Skeletal muscle satellite cell (primary cell): ENCODE data around the gene LPAR5.

Source experiments
- H3K27me3 ChIP-seq: 2 replicates; pipeline ENCODE4 v1.7.0; 2013; ENCODE audit warnings: low read length; ENCODE audit not compliant: control insufficient read depth, insufficient read depth
- H3K36me3 ChIP-seq: 2 replicates; pipeline ENCODE4 v1.7.0; 2013; ENCODE audit warnings: mild to moderate bottlenecking, control low read depth, low read length; ENCODE audit not compliant: insufficient read depth
- H3K4me1 ChIP-seq: 2 replicates; pipeline ENCODE4 v1.7.0; 2013; ENCODE audit warnings: low read length; ENCODE audit not compliant: control insufficient read depth, insufficient read depth
- H3K4me2 ChIP-seq: 2 replicates; pipeline ENCODE4 v1.7.0; 2013; ENCODE audit warnings: mild to moderate bottlenecking, low read length
- H3K4me3 ChIP-seq: 2 replicates; pipeline ENCODE4 v1.7.0; 2013; ENCODE audit warnings: low read length
- H3K9ac ChIP-seq: 2 replicates; pipeline ENCODE4 v1.7.0; 2013; ENCODE audit warnings: mild to moderate bottlenecking, low read depth, low read length, moderate library complexity
- H3K9me3 ChIP-seq: replicated peaks from 2 replicates; pipeline ENCODE4 v1.7.0; 2013; ENCODE audit warnings: mild to moderate bottlenecking, control low read depth, low read length
- small RNA-seq: library from RNA; depleted of rRNA; stranded (forward); fragments of <200 nt; gene quantifications from one replicate; pipeline ENCODE3, GENCODE V24; 2012

LPAR5 gene

DNA sequence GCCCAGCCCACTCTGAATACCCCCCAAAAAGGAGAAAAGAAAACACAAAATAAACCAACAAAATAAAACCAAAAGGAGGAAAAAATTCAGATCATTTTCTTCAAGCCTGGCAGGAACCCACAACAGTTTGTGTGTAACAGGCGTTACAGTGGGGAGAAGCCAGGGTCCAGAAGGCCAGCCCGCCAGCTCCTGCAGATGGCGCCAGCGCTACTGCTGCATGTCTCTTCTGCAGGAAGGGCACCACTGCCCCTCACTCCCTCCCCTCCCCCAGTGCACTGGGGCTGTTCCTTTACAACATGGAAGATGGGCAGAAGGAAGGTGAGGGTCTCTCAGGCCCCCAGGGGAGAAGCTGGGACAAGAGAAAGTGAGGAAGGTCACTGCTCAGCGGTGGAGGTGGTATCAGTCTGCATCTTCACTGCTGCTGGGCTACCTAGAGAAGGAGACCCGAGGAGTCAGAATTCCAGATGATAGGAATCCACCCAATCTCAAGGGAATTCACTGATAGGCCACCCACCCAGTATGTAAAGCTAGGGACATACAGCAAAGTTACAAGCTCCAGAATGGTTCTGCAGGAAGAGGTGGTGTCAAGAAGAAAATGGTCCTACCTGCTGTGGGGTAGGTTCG is 65.4 kb downstream of the LPAR5 start:
- H3K36me3 ChIP-seq, result peaks cover 65% of the 10 kb centered on the region
- no peak overlapping the region for H3K4me3 ChIP-seq
- no peak overlapping the region for H3K4me2 ChIP-seq

GRCh38 chr12:6569786-6570185 is 66.0 kb downstream of the LPAR5 start:
- peaks cover 62% of the 10 kb centered on the region for H3K36me3 ChIP-seq
- H3K4me3 ChIP-seq, result no peak overlapping the region
- H3K9ac ChIP-seq, result no peak overlapping the region
- peaks cover 22% of the 10 kb centered on the region for H3K4me1 ChIP-seq
- no peaks in the 10 kb centered on the region for H3K27me3 ChIP-seq
- H3K9me3 ChIP-seq, result no peaks in the 10 kb centered on the region
- peak overlapping the region; percentile 96 for H3K4me2 ChIP-seq

More for the DNA sequence above, 65.4 kb downstream of the LPAR5 start:
- H3K4me1 ChIP-seq, result peaks cover 22% of the 10 kb centered on the region
- H3K9me3 ChIP-seq, result no peaks in the 10 kb centered on the region
- no peaks in the 10 kb centered on the region for H3K27me3 ChIP-seq
- no peak overlapping the region for H3K9ac ChIP-seq

DNA sequence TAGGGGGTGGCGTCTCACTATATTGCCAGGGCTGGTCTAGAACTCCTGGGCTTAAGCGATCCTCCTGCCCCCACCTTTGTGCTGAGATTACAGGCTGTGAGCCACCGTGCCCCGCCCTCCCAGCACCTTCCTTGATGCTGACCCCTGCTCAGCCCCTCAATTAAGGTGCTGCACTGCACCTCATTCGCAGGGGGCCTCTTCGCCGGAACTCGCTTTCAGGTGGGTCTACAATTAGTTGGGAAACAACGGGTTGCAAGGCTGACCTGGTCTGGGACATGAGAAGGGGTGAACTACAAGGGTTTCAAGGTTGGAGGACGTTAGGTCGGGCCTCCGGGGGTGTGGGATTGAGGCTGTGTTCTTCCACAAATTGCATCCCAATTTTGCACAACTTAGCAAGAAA is 66.4 kb downstream of the LPAR5 start:
- Histone ChIP-seq H3K4me1 (peaks cover 22% of the 10 kb centered on the region), H3K9me3 (no peaks in the 10 kb centered on the region), H3K9ac (peak overlapping the region; percentile 91), H3K27me3 (no peaks in the 10 kb centered on the region), H3K4me3 (no peak overlapping the region), H3K36me3 (peaks cover 59% of the 10 kb centered on the region), H3K4me2 (peak overlapping the region; percentile 96)

Small RNAs within 50 kb of the gene (small RNA-seq; reads per million reads assigned to genes)
- 43.3 reads per million, percentile 96 among the genes with 10 or more reads in this experiment for gene SCARNA11
